ENCODE measurements around the gene NF2.

GRCh38 chr22:29710193-29710592, 106.8 kb downstream of the NF2 start:
- TF ChIP-seq CTCF (IDR thresholded peaks at IDR 0.05; ENCODE audit: low read depth, low read length), result no peak
- no peak for TF ChIP-seq EZH2phosphoT487 (IDR thresholded peaks at IDR 0.05; ENCODE audit: low read depth)

All from OCI-LY3 (cell line).